Activated T-cell treated with anti-CD3 and anti-CD28 coated beads for 4 hours (primary cell): ENCODE results near the gene GPR139.

Experiments
- DNase-seq: peaks from one replicate; pipeline ENCODE4 v3.0.0-alpha.2; 2020

GPR139 gene

DNA sequence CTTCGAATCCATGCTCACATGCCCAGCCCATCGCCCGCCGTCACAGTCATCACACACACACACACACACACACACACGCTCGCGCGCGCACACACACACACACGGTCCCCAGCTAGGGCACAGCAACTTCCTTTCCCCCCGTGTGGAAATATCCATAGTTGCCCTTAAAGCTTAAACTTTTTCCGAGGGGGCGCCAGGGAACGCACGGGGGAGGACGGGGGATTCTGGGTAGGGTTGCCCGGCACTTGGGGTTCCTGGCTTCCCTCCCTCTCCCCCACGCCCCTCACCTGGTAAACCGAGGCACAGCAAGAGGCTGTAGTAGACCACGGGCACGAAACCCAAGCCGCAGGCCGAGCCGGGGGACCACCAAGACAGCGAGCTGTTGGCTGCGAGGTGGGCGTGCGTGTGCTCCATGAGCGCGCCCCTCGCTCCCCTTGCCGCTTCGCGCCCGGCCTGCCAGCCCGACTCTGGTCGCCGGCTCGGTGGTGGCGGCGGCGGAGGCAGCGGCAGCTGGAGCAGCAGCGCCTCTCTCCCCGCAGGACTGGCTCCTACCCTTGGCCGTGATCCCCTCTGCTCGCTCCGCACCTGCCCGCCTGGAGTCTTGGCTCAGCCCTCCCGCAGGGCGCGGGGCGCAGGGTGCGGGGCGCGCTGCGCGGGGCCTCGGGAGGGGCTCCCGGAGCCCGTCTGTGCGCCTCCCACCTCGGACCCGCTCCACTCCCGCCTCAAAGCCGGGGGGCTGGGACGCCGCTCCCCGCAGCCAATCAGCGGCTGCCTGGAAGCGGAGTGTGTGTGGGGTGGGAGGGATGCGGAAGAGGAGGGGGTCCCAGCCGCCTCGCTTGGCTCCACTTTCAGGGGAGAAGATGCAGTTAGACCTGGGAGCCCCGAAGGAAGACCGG, at the start of gene GPR139:
Gene GPR139, minus strand, starts transcription at position 688 of the 896 bp plus-strand sequence. Its CDS starts 274 bp downstream, at position 414.
- DNase-seq, result no peak

DNA sequence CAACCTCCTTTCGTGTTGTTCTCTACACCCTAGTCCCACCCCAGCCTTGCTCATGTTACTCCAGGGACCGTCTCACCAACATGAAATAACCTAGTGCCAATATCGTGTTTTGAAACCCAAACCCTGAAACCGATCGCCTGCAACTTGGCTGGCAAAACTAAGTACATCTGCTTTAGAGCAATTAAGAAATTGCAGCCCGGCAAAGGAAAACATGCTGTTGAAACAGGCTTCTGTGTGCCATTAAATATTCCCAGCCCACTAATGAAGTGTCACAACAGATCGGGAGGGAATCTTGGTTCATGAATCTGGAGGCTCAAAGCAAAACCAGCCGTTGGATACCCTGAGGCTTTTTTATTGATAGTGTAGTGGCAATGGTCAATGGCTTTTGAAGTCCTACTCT, 48.3 kb upstream of the GPR139 start:
- DNase-seq, result no peak

DNA sequence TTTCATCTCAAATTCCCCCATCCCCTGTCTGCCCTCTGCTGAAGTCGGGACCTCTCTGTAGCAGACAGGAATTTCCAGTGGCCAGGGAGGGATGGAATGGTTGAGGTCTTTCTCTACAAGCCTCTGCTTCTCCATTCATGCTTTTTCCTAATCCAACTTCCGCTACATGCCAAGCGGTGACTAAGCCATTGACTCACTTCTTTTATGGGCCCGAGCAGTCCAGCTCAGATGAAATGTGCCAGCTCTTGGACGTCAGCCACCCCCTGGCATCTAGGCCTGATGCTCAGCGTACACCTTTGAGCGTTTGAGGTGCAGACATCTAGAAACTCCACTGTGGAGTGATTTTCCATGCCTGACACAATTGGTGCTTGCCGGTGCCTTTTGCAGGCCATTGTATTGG, 40.7 kb upstream of the GPR139 start:
- DNase-seq, result no peak

DNA sequence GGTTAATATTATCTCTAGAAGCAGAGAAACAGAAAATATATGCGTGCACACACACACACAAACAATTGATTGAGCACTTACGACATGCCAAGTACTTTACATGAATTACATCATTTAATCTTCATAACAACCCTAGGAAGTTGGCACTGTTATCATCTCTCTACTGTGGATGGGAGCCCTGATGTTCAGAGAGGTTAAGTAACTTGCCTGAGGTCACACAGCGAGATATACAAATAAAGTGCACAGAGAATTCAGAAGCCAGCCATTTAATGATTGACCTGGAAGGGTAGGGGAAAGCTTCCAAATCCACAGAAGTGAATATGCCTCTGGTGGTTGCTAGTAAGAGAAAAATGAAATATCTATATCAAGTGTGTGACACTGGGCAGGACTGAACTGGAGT, 37.5 kb upstream of the GPR139 start:
- no peak for DNase-seq

DNA sequence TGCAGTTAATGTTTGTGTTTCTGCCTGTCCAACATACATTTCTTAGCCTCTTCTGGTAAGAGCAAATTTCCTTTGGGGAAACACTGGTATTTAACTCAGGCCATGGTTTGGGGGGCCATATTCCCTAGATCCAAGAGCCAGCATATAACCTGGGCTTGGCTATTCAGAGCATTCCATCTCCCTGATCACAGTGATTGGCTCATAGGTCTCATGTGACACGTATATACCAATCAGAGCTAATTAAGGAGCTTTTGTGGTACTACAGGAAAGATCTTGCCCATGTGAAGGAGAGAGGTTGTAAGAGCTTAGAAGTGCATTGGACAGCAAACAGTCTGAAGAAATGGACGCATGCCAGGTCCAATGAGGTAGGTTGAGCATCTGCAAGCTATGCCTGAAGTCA, 33.4 kb upstream of the GPR139 start:
- DNase-seq, result no peak

DNA sequence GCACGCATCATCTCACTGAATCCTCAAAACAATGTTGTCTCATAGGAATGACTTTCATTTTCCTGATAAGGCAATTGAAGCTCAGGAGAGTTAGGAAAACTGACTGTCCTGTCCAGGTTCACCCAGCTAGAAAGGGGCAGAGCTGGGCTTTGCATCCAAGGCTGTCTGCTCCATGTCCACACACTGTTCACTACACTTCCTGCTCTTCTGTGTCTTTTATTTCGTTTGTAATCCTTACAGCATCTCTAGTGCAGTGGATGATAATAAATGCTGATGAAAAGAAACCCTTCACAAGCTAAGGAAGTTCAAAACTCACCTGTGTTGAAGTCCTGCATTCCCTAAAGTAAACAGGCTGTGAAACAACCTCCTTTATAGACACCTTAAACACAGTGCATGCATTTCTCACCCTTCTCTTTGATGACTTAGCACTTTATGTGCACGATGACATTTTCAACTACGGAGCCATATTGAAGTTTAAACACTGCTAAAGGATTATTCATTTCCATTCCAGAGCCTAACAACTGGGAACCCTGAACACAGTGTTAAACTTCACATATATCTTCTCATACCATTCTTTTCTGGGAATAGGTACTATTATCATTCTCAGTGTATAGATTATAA, 31.0 kb upstream of the GPR139 start:
- DNase-seq, result no peak

DNA sequence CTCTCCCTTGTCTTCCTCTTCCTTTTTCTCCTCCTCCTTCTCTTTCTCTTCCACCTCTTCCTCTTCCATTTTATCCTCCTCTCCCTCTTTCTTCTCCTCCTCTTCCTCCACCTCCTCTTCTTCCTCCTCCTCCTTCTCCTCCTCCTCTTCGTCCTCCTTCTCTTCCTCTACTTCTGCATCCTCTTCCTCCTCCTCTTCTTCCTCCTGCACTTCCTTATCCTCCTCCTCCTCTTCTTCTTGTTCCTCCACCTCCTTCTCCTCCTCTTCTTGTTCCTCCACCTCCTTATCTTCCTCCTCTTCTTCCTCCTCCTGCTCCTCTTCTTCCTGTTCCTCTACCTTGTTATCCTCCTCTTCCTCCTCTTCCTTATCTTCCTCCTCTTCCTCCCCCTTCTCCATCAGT, 28.8 kb upstream of the GPR139 start:
- DNase-seq, result no peak

DNA sequence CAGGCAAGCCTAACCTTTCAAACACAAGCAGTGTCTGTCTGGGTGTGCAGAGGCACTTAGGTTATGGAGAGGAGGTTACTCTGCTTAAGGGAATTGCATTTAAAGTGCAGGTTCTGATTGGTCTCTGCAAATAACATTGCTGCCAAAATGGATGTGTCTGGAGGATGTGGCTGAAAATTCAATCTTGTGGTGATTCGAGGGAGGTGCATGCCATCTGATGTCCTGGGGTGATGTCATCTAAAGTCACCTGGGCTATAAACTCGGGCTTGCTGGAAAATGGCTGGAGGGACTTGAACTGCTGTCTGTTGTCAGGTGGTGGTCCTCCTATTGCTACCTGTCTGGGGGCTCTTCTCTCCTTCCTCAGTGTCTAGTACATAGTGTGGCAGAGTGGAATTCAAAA, 28.3 kb upstream of the GPR139 start:
- DNase-seq, result no peak

DNA sequence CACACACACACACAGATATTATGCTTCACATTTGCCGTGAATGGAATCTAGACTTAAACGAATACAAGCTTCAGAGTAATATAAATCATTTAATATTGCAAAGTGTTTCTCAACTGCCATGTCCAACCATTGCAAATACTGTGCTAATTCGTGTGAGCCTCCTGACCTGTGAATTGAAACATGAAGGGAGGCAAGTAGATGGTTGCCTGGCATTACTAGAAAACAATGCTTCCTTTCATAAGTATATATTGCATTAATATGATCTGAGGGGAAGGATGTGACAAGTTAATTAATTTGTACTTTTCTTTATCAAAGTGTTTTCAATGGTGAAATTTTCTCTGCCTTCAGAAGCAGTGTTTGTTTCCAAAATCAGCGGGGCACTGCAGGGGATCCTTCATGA, 25.7 kb upstream of the GPR139 start:
- no peak for DNase-seq

DNA sequence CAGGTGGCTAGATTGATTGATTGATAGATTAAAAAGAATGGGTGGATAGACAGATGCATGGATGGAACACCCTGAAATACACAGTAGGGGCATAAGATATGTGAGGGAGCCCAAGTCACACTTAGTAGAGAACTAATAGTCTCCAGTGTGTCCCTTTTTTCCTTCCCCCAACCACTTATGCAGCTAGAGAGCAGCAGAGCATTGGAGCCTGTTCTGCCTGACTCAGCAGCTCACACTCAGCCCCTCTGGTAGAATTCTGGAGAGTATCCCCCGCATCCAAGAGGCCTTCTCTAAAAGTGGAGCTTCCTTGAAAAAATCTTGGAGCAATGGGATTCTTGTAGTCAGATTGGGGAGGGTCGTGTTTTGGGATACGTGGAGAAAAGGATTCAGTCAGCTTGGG, 20.5 kb upstream of the GPR139 start:
- DNase-seq, result no peak

DNA sequence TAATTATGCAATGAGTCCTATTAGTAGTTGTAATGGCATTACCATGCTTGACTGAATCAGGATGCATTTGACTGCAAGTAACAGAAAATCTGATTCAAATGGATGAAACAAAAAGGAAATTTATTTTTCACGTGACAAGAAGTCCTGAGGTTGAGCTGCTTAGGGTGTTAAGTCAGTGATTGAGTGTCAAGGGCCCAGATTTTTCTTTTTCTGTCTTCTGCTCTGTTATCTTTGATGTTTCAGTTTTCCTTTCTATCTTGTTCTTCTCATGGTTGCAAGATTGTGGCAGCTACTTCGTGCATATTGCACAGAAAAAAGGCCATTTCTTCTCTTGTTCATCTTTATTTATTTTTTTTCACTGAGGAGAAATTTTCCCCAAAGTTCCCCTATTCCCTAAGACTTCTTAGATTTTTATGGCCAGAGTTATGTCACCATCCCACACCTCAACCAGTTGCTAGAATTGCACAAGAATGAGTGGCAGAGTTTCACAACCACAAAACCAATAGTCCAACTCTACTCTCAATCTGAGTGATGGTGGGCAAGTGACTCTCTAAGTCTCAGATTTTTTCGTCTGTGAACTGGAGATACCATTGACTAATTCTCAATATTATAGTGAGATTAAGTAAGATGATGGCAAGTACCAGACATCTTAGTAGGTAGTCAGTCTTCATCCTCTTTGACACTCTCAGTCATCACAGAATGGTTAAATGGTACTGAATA, 15.7 kb upstream of the GPR139 start:
- no peak for DNase-seq

DNA sequence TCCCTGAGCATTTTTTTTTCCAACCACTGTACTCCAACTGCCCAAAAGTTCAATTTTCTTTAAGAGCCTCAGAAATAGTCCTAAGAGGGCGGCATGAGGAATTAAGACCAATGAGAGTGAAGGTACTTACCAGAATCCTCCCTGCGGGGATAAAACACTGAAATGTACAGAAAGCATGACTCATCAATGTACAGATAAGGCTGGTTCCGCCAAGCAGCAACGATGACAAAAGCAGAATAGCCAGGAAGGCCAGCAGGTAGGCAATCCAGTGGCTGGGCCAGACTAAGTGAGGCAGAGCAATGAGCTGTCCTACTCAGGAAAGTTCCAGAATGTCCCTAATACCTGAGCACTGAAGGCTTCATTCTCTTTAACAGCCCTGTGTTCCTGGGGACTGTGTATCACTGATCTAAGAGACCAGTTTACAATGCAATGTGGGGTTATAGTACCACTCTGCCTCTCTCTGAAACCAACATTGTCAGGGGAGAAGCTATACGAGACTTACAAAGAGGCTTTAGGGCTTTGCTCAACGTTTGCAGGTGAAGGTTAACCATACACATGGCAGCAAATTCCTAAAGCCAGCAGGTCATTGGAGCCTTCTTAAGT, 11.0 kb upstream of the GPR139 start:
- no peak for DNase-seq

DNA sequence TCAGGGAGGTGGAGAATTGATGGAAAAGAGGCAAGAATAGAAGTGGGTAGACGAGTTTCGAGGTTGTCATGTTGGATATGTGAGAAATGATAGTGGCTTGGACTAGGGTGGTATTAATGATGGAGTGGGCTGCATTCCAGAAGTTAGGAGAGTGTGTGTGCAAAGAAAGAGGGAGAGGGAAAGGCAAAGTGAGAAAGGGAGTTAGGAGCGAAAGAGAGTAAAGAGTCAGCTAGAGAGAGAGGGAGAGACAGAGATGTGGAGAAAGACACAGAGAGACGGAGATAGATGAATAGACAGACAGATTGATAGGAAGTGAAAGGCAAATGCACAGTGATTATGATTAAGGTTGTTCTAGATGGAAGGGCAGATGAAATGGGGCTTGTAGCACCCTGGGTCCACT, 5.4 kb upstream of the GPR139 start:
- no peak for DNase-seq

DNA sequence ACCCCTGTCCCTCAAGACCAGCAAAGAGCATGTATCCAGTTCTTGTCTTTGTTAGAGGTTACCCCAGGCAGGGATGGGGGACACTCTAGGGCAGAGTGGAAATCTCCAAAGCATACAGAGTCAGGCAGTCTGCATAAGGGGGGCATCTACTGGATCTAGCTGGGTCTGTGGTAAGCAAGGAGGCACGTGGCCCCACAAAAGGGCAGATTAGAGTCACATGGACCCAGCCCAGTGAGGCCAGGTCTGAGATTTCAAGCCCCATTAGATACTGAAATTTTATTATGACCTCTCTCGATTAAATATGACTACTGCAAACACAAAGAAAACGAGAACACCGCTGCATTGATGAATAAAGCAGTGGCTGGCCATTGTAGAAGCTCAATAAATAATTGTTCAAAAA, 1.6 kb upstream of the GPR139 start:
- DNase-seq, result no peak

DNA sequence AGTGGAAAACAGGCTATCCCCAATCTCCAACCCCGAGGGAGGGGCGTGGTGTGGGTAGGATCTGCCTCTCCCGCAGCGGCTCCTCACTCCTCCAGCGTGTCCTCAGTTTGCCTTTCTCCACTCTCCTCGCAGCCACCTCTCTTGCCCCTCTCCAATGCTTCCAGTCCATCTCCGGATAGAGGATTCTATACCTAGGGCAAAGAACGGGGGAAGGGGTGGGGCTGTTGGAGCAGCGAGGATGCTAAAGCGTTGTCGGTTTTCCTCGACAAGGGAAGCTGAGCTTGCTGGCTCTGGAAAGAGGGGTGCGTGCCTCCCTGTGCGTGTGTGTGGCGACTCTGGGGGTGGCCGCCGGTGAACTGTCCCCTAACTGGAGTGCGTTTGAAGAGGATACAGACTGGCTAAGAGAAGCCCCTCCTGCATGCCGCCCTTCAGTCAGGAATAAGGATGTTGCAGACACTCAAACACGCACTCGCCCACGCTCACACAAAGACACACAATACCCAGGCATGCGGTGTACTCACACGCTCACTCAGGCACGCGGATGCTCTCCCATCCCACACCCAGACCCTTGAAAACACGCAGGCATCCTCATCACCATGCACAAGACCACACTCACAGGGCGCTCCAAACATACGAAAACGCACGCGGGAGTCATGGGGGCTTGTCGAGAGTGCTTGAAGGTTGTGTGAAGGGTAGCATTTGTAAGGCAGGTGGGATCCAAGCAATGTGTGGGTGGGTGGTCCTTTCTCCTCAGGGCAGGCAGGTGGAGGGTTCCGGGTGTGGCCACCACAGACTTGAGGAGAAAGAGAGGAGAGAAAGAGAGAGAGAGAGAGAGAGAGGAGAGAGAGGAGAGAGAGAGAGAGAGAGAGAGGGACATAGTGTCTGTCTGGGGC, 655 bp upstream of the GPR139 start:
- no peak for DNase-seq

DNA sequence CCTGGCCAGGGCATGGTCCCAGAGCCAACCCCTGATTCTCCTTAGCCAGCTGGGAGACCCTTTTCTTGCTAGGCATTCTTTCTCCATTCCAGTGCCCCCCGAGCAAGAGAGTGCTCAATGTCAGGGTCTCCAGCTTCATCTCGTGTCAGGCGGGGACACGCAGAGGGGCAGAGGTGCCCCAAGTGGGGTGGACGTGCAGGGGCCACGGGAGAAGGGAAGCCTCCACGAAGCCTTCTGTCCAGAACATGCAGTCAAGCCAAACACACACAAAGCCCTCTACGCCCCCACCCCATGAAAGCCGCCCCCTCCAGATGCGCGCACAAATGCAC, 852 bp downstream of the GPR139 start:
- no peak for DNase-seq

DNA sequence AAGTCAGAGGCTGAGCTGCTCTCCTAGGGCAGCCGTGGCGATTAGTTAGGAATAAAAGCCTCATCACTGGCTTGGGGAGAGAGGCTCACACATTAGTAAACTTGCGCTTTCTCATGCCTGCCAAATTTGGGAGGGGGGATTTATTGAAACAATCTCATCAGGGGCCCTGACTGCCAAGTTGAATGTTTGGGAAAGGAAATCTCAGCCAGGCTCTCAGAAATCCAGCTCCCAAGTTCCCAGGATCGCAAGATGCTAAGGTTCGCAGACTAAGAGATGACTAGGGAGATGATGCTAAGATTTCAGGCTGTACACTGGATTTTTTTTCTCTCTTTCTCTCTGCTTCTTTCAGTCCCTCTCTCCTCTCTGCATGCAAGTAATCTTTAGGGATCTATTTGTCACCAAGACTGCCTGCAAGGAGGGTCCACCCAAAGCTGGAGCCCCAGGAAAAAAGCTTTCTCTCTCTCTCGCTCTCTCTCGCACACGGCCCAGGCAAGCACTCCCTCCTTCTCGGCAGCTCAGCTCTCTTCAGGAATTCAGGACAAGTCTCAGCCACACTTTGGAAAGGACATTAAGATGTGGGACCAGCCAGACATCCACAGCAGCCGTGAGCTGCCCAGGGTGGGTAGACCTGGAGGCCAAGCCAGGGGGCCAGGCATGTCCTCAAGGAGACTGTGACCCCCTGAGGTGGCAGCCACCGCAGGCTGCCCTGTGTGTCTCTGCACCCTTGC, 1.4 kb downstream of the GPR139 start:
- DNase-seq, result no peak

DNA sequence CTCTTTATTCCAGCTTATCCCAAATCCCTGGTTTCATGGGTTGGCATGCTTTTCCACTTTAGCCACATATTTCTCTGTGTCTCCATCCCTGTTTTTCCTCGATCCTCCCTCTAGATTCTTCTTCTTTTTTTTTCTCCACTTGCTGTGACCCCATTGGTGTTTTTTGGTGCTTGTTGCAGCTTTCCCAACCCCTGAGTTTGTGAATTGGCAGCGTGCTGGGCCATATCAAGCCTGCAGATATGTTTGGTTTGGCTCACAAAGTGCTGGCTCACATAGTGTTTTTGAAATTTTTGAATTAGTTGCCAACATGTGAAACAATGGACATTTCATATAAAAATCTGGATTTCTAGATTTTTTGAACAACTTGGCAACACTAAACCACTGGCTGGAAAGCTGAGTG, 8.8 kb downstream of the GPR139 start:
- no peak for DNase-seq

DNA sequence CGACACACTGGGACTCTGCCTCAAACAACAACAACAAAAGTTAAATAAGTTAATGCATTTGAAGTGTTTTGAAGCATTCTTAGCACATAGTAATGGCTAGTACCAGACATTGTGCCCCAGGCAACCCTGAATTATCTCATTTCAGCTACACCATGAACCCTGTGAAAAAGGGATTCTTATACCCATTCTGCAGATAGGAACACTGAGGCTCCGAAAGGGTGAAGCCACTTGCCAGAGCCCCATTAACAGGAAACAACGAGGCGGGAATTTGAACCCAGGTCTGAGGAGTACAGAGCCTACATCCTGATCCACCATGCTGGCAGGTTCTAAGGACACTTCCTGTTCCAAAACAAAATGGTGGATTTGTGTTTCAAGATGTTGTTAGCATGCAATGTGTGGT, 9.2 kb downstream of the GPR139 start:
- DNase-seq, result no peak

DNA sequence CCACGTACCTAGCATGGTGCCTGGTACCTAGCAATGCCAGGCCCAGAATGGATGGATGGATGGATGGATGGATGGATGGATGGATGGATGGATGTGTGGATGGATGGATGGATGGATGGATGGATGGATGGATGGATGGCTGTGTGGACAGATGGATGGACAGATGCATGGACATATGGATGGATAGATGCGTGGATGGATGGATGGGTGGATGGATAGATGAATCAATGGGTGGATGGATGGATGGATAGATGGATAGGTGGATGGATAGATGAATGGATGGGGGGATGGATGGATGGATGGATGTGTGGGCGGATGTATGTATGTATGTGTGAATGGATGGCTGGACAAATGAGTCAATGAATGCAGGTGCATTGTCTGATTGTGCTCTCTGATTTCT, 12.6 kb downstream of the GPR139 start:
- no peak for DNase-seq

DNA sequence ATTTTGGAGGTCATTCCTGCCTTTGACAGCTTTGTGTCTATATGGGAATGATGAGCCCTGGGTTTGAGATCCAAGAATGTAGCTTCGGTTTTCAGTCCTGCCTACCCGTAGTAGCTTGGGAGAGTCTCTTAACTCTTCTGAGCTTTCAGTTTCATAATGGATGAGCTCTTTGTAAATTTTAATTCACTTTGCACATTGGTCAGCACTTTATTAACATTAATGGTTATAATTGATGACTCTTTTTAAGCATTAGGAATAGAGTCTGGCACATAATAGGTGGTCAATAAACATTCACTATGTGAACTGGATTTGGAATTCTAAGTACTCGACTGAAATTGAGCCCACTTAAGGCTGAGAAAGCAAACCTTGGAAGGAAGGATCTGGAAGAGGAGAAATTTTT, 17.3 kb downstream of the GPR139 start:
- DNase-seq, result no peak

DNA sequence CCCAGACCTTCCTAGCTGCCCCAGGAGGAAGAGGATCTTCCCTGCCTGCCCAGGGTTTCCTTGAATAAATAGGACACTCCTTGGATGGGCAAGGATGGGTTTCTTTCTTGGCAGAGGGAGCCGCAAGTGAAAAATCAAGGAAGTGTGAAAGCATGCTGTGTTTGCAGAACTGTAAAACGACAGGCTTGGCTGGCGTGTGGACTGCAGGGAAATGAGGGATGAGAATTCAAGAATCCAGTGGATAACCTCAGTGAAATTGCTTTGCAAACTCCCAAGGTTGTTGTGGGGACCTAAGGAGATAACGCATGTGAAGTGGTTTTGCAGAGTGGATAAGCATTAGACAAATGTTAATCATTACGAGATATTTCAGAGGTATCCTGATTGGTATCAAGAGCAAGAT, 20.4 kb downstream of the GPR139 start:
- DNase-seq, result no peak
